Stomach (tissue), 9 donors: ENCODE results near the gene ACTMAP. TPM values are rescaled to one million over a fixed set of nuclear protein-coding genes. Genes with fewer than 3 reads are reported as not detected.

ENCODE experiments used
- DNase-seq, 2 donors: peaks; one replicate each; pipeline versions ENCODE4 v3.0.0 to v3.0.0-alpha.2; 2013 to 2019
- H3K27ac ChIP-seq, 5 donors: fragments of 200-600 bp in 4 of 5; sonication (generic) in 4 of 5; one replicate each; pipeline ENCODE4 v1.5.1; 2013 to 2019; ENCODE audit warnings: mild to moderate bottlenecking in 1 of 5, moderate library complexity in 1 of 5
- H3K27me3 ChIP-seq, 3 donors: fragments of 200-600 bp; sonication (generic); one replicate each; pipeline ENCODE4 v1.5.1; 2017 to 2019; ENCODE audit warnings: mixed run types in 1 of 3
- H3K36me3 ChIP-seq, 4 donors: fragments of 200-600 bp; sonication (generic); 1 replicate in 3 of 4; 2 replicates in 1 of 4; pipeline ENCODE4 v1.5.1; 2016 to 2019
- H3K4me1 ChIP-seq, 4 donors: fragments of 200-600 bp; sonication (generic); one replicate each; pipeline ENCODE4 v1.5.1; 2016 to 2019
- H3K4me3 ChIP-seq, 4 donors: fragments of 200-600 bp; sonication (generic) in 3 of 4; one replicate each; pipeline ENCODE4 v1.5.1; 2016 to 2019; ENCODE audit warnings: mild to moderate bottlenecking in 1 of 4
- H3K9me3 ChIP-seq, 4 donors: fragments of 200-600 bp; sonication (generic); one replicate each; pipeline ENCODE4 v1.5.1; 2016 to 2019
- EP300 ChIP-seq: sonication (generic); formaldehyde crosslinking; IDR thresholded peaks from one replicate; pipeline ENCODE4 v1.6.1; 2017; ENCODE audit warnings: antibody characterized with exemption
- POLR2A ChIP-seq, 4 donors: fragments of 450-650 bp; IDR thresholded peaks; one replicate each; pipeline ENCODE4 v1.6.1; 2016; ENCODE audit warnings: antibody characterized with exemption in 4 of 4, control low read depth in 2 of 4, mild to moderate bottlenecking in 1 of 4, moderate library complexity in 1 of 4
- POLR2AphosphoS5 ChIP-seq, 3 donors: sonication (generic); formaldehyde crosslinking; IDR thresholded peaks; one replicate each; pipeline ENCODE4 v1.6.1; 2016; ENCODE audit warnings: antibody characterized with exemption in 3 of 3
- WGBS, 5 donors: extraction: QIAGEN DNeasy Blood & Tissue Kit in 3 of 5; methylation state at CpG; one replicate each; pipeline versions ENCODE4 v1.1.5 to v1.1.7; 2013 to 2018; 5-methylcytosine and 5-hydroxymethylcytosine counted together
- intact Hi-C: fragments of 100-400 bp; cut with DNase I; formaldehyde crosslinking; loops from one replicate; pipeline ENCODE4 v1.15.1; 2023; ENCODE audit warnings: low total_unique reads
- polyA plus RNA-seq, 3 donors: library from polyadenylated mRNA; stranded (reverse); fragments of 200-250 nt; gene quantifications; one replicate each; pipeline ENCODE4 v1.2.3, GENCODE V29; 2013
- total RNA-seq, 5 donors: library from RNA; depleted of rRNA; stranded (reverse); fragments of >200 nt; gene quantifications; one replicate each; pipeline versions ENCODE4 v1.1.0 to v1.2.3, GENCODE V29; 2014 to 2016
- TF ChIP-seq, protein P1 (sequence below), 7 experiments: fragments of 450-650 bp in 4 of 7; fragments of 200-600 bp in 3 of 7; sonication (generic) in 3 of 7; IDR thresholded peaks; one replicate each; pipeline ENCODE4 v1.5.1; 2016 to 2019; ENCODE audit warnings: antibody characterized with exemption in 7 of 7, control low read depth in 2 of 7, mild to moderate bottlenecking in 1 of 7
- donor health status: healthy with polysubstance abuse.
- donor health status: Bipolar disorder and iron deficiency.
- donor health status: healthy.

ACTMAP gene
- total and polyA plus RNA-seq, 8 donors = 0.73 to 24.6 (median 8.2) TPM

DNA sequence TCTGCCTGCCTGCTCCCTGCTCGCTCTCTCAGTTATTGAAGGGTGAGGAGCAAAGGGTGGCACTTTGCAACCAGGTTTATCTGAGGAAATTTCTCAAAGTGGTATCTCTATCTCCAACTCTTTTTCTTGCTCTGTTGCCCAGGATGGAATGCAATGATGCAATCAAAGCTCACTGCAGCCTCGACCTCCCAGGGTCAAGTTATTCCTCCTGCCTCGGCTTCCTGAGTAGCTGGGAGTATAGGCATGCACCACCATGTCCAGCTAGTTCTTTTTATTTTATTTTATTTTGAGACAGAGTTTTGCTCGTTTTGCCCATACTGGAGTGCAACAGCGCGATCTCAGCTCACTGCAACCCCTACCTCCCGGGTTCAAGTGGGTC lies 4.9 kb downstream of the ACTMAP start:
- H3K27ac ChIP-seq = peak overlapping the region in 4 of 5 donors; percentile 24 to 58 (median 36)

DNA sequence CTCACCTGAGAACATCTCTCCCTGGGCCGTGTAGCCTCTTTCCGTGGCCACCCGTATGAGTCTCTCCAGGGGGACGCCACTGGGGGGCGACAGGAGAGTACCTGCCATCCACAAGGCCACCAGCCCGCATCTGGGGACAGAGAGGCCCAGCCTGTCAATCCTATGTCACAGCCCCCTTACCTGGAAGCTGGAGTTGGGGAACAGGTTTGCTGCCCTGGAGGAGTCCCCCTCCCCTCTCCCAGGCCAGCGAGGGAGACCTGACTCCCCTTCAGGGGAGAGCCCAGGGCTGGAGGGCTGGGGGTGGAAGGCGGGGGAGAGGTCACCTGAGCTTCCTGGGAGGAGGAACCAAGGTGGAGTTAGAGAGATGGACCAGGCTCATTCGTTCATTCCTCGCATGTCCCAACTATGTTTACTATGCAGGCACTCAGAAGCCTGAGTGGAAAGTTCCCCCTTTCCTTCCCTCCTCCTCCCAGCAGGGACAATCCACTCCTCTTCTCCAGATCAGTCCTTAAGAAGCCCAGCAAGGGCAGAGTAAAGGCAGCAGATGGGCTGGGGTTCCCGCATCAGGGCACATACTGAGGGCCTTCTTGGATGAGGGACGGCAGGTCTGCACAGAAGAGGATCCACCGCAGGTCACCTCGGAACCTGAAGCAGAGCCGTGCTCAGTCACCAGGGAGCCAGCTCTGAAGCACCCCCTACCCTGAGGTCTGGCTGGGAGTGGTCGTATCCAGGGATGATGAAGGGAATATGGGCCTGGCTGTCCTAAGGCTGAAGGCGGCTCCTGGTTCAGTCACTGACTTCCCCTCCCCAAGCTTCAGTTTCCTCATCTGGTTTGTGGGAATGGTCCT lies 5.5 kb downstream of the ACTMAP start:
- Histone ChIP-seq H3K36me3 (peaks cover 3 to 31% (median 20%) of the 10 kb centered on the region in 4 donors), H3K4me3 (no peak overlapping the region), H3K27ac (peak overlapping the region in 4 of 5 donors; percentile 24 to 58 (median 36)), H3K9me3 (no peaks in the 10 kb centered on the region), H3K27me3 (no peaks in the 10 kb centered on the region), H3K4me1 (peaks cover 13 to 39% (median 28%) of the 10 kb centered on the region in 4 donors)
- DNase-seq = peak in 1 of 2 donors; percentile 47
- no peak for TF ChIP-seq POLR2A (IDR thresholded peaks at IDR 0.05)
- TF ChIP-seq POLR2AphosphoS5 (IDR thresholded peaks at IDR 0.05) = no peak
- TF ChIP-seq EP300 = no peak
- intact Hi-C loops = no loop called here
- WGBS, 5 donors = 52 to 68% (median 66%) methylated on average over 15 to 17 of the region's 17 CpGs

More for the DNA sequence above, 4.9 kb downstream of the ACTMAP start:
- H3K36me3 ChIP-seq = peaks cover 0 to 25% (median 14%) of the 10 kb centered on the region in 4 donors
- no peaks in the 10 kb centered on the region for H3K9me3 ChIP-seq
- 72 to 77% (median 74%) methylated on average over 7 of the region's 7 CpGs for WGBS, 5 donors
- TF ChIP-seq POLR2AphosphoS5 (IDR thresholded peaks at IDR 0.05) = no peak
- TF ChIP-seq, protein P1, sequence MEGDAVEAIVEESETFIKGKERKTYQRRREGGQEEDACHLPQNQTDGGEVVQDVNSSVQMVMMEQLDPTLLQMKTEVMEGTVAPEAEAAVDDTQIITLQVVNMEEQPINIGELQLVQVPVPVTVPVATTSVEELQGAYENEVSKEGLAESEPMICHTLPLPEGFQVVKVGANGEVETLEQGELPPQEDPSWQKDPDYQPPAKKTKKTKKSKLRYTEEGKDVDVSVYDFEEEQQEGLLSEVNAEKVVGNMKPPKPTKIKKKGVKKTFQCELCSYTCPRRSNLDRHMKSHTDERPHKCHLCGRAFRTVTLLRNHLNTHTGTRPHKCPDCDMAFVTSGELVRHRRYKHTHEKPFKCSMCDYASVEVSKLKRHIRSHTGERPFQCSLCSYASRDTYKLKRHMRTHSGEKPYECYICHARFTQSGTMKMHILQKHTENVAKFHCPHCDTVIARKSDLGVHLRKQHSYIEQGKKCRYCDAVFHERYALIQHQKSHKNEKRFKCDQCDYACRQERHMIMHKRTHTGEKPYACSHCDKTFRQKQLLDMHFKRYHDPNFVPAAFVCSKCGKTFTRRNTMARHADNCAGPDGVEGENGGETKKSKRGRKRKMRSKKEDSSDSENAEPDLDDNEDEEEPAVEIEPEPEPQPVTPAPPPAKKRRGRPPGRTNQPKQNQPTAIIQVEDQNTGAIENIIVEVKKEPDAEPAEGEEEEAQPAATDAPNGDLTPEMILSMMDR (IDR thresholded peaks at IDR 0.05) = no peak
- no peak for TF ChIP-seq EP300
- no peak for TF ChIP-seq POLR2A (IDR thresholded peaks at IDR 0.05)
- peaks cover 13 to 36% (median 26%) of the 10 kb centered on the region in 4 donors for H3K4me1 ChIP-seq
- no peak overlapping the region for H3K4me3 ChIP-seq
- intact Hi-C loops = no loop called here
- no peak for DNase-seq
- no peaks in the 10 kb centered on the region for H3K27me3 ChIP-seq

DNA sequence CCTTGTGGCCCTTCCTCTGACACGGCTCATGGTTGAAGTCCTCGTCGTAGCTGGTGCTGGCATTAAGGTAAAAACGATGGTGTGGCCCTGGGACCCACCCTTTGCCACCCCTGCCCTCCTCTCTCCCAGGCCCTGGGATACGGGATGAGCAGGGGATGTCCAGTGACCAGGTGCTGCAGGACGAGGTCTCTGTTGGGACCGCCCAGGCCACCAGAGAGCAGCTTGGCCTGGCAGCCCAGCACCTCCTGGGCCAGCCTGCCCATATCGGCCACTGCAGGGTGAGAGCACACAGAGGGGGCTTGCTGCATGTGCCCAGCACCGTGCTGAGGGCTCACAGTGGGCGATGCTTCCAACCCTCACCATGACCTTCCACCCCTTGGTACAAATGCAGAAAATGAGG lies 6.4 kb downstream of the ACTMAP start:
- no peak overlapping the region for H3K4me3 ChIP-seq
- no peak for DNase-seq
- intact Hi-C loops = no loop called here
- 86 to 98% (median 88%) methylated on average over 7 to 10 of the region's 10 CpGs for WGBS, 5 donors
- H3K27ac ChIP-seq = no peak overlapping the region
- no peak for TF ChIP-seq POLR2AphosphoS5 (IDR thresholded peaks at IDR 0.05)
- no peak for TF ChIP-seq EP300
- TF ChIP-seq, protein P1 (IDR thresholded peaks at IDR 0.05) = no peak
- no peak for TF ChIP-seq POLR2A (IDR thresholded peaks at IDR 0.05)
- H3K36me3 ChIP-seq = peaks cover 8 to 39% (median 28%) of the 10 kb centered on the region in 4 donors
- H3K27me3 ChIP-seq = no peaks in the 10 kb centered on the region
- H3K9me3 ChIP-seq = no peaks in the 10 kb centered on the region
- H3K4me1 ChIP-seq = peaks cover 4 to 31% (median 22%) of the 10 kb centered on the region in 4 donors

DNA sequence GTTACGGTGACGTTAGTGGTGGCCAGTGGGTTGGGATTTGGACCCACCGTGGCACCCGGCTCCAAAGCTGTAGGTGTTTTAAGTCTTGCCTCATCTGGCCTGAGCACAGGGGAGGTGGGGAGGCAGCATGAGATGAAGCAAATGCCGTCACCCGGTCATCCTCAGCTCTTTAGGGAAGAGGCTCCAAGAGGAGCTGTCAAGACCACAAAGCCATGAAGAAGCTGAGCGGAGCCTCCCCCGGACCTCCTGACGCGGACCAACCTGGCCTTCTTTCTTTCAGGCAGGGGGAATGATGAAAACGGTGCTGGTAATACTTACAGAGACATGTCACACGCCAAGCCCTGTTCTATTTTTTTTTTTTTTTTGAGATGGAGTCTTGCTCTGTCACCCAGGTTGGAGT lies 7.4 kb downstream of the ACTMAP start:
- H3K27me3 ChIP-seq = no peaks in the 10 kb centered on the region
- DNase-seq = no peak
- H3K4me1 ChIP-seq = peaks cover 0 to 23% (median 17%) of the 10 kb centered on the region in 4 donors
- 86 to 94% (median 91%) methylated on average over 9 to 12 of the region's 12 CpGs for WGBS, 5 donors
- no peaks in the 10 kb centered on the region for H3K9me3 ChIP-seq
- intact Hi-C loops = no loop called here
- TF ChIP-seq POLR2AphosphoS5 (IDR thresholded peaks at IDR 0.05) (no peak), EP300 (no peak), POLR2A (IDR thresholded peaks at IDR 0.05) (no peak)
- TF ChIP-seq, protein P1 (IDR thresholded peaks at IDR 0.05) = no peak
- no peak overlapping the region for H3K4me3 ChIP-seq
- no peak overlapping the region for H3K27ac ChIP-seq
- H3K36me3 ChIP-seq = peaks cover 13 to 50% (median 39%) of the 10 kb centered on the region in 4 donors
